ENCODE data around the gene NEDD4L.
"Not testable (repeated sequence)": the region's sequence is repeated elsewhere in the genome, so short reads cannot be mapped to it uniquely, and the experiment has no call there.

Gene NEDD4L

DNA sequence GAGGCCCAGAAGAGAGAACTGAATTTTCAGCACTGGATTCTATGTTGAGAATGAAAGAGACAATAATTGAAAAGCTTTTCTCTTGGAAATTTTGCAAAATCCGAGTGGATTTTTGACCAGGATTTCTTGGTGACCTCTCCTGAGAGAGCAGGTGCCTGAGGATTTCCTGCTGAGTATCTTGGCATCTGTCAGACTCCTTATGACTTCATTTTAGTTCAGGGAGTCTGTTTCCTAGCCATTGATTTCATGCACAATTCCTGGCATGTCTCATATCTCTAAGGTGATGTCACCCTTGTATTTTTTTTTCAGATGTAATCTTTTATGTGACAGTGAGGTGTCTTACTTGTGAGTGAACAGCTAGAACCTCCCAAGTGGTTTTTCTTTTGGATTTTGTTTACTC is 195.9 kb downstream of the NEDD4L start:
- DNase-seq (ENCODE audit: low read depth): no peak

DNA sequence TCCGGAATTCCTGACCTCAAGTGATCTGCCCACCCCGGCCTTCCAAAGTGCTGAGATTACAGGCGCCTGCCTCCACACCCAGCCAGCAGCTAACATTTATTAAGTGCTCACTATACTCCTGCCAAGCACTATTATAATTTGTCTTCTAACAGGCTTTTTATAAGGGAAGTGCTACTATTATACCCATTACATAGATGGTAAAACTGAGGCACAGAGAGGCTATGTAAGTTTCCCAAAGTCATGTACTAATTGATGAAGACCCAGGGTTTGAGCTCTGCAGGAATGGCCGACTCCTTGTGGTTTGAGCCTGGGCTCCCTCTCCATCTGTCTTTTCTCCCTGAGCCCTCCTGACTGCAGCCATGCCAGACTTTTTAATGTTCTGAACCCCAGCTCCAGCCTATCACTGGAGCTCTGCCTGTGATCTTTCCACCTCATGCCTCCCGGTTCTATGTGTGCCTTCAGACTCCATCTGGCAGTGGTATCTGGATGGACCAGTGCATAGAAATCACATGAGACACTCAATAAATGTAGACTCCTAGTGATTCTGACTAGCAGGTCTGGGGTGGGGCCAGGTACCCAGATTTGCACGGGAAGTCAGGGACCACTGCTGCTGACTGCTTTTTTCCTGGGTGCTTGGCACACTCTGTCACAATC is 197.1 kb downstream of the NEDD4L start:
- DNase-seq (ENCODE audit: low read depth): no peak

DNA sequence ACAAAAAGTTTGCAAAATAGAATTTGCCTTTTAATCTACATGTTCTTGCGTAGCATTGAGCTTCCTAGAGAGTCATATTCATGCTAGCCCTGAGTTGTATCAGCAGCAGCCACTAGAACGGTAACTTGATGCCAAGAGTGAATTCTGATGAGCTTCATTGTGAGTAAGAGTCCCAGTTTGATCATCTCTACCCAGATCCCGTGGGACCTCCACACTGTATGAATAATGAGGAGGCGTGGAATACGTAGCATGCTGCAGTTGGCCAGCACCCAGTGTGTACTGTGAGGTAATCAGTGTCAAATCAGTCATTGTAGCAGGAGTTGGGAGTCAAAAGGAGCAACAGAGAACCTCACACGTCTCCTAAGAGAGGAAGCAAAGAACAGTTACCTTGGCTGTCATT is 197.9 kb downstream of the NEDD4L start:
- no peak for DNase-seq (ENCODE audit: low read depth)

DNA sequence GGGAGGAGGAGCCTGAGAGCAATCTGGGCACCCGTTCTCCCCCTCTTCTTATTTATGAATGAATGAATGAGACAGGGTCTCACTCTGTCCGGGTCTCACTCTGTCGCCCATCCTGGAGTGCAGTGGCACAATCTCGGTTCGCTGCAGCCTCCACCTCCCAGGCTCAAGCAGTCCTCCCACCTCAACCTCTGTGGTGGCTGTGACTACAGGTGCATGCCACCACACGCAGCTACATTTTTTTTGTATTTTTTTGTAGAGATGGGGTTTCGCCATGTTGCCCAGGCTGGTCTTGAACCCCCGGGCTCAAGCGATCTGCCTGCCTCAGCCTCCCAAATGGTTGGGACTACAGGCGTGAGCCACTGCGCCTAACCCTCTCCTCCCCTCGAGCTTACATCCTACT is 198.4 kb downstream of the NEDD4L start:
- DNase-seq (ENCODE audit: low read depth): no peak

DNA sequence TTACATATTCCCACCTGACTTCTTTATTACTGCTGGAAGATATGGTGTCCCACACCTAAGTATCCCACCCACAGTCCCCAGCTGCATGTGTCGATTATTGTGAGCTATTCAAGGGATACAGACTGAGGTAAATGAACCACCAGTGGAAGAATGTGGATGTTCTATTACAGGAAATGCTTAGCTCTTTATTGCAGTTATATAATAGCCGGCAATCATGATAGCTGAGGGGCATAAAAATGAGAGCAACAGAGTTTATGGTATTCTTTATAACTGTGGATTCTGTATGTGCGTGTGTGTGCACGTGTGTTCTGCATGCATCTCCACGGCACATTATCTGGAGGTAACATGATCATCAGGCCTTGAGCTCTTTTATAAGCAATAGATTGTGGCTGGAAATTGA is 198.9 kb downstream of the NEDD4L start:
- no peak for DNase-seq (ENCODE audit: low read depth)

DNA sequence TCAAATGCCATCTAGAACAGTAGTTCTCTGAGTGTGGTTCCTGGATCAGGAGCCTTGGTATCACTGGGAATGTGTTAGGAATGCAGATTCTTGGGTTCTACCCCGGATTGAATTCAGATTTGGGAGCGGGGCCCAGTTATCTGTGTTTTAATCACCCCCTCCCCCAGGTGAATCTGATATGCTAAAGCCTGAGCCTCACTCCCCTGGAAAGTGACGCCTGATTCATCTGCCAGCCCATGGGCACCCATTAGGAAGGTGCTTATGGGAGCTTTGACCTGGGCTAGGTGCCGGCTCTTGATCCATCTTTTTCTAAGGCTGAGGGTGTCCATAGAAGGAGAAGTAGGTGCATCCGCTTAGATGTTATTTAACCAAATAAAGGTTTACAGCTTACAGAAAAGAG is 199.4 kb downstream of the NEDD4L start:
- DNase-seq (ENCODE audit: low read depth): no peak

DNA sequence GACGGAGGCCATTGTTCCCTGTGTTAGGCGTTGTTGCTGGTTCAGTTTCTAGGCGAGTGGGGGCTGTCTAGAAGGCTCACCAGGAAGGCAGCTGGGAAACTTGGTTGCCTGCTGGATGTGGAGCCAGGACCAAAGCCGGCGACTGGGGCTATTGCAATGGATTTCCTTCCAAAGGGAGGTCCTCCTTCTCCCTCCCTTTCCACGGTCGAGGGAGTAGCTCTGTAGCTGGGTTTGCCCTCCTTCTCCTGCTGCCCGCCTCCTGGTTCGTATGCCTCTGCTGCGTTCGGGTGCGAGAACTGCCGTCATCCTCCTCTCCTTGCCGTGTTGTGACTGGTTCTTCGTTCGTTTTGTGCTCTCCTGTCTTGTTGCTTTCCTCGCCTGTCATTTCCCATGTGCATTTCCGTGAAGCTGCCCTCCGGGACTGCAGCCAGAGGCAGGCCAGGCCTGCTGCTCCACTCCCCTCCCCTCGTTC is 203.4 kb downstream of the NEDD4L start:
- no peak for DNase-seq (ENCODE audit: low read depth)

DNA sequence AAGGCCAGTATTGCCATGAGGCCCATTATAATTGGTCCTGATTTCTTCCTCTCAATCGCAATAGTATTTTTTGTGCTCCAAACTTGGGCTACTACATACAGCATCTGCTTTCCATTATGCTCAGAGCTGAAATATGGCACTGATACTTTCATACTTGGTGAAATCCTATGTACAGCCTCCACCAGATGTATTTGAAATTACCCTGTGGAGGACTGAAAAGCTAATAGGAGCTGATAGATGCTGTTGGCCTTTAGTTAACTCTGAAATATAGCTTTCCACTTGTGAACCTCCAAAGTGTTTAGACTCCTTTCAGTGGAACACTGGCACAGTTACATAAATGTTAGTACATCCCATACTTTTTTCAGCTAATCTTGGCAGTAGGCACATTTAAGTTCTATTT is 205.7 kb downstream of the NEDD4L start:
- no peak for DNase-seq (ENCODE audit: low read depth)

DNA sequence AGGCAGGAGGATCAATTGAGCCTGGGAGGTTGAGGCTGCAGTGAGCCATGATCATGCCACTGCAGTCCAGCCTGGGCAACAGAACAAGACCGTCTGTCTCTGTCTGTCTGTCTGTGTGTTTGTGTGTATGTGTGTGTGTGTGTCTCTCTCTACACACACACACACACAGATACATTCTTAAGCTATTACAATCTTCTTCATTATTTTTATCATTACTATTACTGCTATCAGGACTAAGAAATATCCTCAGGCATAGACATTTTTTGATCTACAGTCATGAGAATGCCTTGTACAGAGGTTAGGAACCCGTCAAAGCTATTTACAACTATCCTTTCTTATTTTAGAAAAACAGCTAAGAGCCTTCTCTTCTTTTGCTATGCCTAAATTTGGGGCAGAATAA is 207.4 kb downstream of the NEDD4L start:
- no peak for DNase-seq (ENCODE audit: low read depth)

DNA sequence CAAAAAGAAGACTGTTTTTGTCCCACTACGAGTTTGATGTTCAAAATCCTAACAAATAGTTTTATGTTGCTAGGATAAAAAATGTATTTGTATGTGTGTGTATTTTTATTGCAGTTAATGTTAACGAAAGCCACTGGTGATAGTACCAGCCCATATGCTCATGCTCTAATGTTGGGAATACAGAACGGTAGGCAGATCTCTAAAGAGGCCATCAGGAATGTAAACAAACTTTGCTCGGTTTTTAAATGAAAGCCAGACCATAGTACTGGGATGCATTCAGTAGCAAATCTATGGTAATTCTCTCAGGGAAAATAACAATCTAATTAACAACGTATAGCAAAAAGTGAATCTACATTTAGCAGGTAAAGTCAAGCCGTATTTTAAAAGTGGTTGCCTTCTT is 208.1 kb downstream of the NEDD4L start:
- DNase-seq (ENCODE audit: low read depth): no peak

DNA sequence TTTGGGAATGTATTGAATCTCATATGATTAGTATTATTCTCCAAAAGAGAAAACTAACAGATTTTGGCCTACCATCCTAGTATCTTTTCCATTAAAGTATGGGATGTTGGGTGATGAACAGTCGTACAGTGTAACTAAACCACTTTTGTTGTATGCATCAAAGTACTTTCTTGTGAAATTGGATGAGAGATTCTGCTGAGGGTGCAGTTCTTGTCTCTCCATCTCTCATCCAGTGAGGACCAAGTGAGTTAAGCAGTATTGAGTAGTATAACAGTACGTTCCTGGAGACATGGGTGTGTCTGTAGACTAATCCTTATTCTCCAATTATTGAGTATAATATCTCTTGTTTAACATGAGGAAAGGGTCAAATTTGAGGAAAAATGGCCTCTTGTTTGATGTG is 209.3 kb downstream of the NEDD4L start:
- no peak for DNase-seq (ENCODE audit: low read depth)

DNA sequence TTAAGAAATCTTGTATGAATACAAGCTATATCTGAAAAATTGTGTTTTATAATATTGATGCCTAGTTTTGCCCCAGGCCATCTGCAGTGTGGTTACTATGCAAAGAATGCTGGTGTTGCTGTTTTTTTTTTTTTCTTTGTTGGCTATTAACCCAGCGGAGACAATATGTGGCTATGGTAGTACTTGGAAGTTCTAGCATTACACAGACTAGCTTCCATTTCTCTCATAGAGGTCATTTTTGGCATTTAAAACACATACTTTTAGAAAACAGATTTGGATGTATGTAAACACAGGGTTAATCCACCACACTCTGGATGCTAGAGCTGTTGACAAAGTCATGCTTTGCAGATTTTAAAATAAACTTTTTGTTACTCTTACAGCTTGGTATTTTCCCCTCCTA is 209.8 kb downstream of the NEDD4L start:
- DNase-seq (ENCODE audit: low read depth): no peak

DNA sequence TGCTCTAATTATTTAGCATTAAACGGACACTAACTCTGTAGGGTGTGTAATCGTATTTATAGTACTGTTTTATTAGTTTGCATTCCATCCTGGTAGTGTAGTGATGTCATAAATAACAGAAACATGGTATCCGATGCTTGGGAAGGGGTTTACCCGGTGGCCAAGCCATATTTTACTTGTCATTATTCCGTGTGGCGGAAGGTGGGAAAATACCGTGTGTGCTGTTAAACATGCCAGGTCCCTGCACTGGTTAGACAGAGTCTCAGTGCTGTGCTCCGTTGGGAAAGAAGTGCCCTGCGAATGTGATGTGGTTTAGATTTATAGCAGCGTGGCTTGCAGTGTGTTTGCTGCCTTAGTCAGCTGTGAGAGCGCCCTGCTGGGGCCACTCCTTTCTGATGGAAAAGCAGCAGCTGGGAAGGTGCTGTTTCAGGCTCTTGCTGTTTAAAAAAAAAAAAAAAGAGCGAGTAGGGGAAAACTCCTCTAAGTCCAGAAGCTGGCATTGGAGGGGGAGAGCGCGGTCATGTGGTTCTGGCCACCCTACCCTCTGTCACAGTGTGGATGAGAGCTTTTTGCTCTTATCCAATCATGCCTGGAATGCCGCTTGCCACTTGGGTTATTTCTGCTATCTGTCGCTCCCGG is 211.0 kb downstream of the NEDD4L start:
- no peak for DNase-seq (ENCODE audit: low read depth)

DNA sequence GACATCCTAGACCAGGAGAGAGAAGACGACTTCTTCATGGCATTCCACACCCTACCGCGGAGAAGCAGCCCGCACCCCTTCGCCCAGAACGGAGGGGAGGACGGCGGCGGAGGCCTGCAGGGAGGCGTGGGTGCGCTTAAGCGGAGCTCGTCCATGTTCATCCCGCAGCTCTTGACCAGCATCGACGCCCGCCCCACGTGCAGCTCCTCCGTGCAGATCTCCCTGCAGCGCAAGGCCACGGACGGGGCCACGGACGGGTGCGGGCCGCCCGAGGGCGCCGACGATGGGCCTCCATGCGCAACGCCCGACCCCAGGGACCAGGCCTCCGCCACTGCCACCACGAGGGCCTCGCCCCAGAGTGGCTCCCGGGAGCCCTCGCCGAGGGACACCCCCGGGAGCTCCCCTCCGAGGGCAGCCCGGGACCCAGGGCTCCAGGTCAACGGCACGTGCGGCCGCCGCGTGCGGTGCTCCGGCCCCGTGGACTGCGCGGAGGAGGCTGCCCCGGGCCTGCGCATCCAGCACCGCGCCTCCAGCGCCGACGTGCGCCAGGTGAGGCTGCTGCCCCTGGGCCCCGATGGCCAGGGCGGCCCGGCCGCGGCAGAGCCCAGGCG is 211.8 kb downstream of the NEDD4L start:
- DNase-seq (ENCODE audit: low read depth): no peak

DNA sequence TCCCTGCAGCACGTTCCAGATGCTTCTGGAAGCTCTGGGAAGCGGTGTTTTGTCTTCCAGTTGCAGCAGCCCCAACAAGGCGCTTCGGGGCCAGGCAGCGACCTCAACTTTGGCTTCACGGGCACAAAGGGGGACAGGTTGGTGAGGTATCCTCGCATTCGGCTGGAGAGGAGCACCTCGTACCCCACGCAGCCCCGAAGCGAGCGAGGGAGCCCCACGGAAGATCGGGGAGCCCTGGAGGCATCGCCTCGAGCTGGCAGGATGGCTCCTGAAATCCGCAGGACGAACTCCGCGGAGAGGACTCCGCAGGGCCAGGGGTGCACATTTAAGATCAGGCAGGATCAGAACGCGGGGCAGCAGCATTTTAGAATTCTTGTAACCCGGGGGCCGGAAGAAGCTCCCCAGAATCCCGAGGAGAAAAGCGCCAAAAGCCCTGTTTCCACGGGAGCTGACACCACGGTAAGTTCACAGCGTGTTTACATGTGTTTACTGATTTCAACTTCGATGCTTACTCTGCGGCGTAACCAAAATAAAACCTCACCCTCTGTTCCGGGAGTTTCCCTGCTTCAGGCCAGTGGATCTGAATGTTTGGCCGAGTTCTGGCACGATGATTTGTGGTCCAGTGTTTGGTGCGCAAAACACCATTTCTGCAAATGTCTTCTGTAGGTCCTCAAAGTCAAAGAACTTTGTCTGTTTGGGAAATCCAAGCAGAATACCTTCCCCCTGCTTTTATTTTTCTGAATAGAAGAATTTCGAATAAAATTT is 212.5 kb downstream of the NEDD4L start:
- DNase-seq (ENCODE audit: low read depth): no peak

DNA sequence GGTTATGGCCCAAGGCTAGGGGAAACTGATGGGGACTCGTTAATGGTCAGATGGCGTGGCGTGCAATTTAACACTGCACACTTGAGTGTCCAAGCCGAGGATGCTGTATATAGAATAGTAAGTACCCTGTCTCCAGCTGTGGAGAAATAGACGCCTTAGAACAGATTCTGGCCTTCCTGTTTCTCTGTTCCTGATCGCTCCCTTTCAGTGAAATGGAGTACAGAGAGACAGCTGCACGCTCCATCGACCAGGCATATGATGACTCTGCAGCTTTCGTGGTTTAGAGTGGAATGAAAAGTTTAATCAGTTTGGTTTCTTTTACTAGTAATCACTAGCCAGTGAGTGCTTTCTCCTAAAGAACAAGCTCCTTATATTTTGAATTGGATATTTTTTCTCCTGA is 213.4 kb downstream of the NEDD4L start:
- no peak for DNase-seq (ENCODE audit: low read depth)

DNA sequence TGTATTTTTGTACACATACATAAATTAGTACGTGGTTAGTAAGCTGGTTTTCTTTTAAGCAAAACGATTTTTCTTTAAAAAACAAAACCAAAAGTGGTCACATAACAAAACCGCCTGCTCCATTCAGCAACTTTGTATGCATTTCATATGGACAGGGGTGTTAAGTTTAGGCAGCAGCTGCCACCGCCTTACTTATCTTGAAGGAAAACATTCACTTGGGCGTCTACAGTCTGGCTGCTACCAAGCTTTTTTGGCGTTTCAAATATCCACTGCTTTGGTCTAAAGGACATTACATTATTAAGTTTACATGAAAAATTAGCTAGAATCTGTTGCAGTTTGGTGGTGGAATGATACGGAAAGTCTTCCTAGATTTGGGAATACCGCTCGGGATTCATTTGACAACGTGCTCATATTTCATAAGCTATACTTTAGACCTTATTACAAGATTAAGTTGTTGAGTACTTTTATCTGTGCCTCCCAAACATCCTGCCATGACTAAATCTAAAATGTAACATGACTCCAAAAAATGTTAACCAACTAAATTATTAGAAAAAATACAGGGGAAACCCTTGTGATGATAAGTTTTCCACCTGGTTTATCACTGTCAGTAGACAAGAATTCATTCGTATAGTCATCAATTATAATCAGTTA is 214.8 kb downstream of the NEDD4L start:
- no peak for DNase-seq (ENCODE audit: low read depth)

DNA sequence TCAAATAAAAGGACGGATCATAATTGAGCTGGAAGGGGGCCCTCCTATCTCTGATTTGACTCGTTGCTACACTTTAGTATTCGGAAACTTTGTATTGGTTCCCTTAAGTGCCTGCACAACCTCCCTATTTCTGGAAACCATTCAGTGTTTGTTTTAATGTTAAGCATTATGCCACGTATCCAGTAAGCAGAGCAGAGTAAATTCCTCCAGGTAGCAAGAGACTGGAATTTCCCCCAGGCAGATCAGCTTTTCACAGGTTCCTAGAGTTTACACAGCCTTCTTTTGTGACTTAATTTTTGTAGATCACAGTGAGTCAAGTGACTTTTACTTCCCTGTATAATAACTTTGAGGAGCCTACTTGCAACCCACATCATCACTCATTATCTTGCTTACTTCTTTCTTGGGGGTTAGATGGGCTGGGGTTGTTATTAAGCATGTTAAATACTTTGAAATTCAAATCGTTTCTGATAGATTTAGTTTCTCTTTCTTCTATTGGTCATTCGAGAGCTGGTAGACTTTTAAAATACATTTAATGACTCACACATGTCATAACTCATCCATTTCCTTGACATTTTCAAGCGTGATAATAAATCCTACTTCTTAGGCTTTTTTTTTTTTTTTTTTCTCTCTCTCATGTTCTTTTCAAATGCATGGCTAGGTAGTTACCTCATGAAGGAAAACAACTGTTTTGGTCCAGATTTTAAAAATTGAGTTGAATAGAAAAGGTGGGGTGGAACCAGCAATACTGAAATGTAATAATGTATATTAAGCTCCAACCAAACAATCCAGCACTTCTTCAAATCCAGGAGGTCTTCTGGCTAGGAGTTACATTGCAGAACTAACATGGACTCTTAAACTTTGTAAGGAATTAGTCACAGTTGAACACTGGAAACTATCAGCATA is 219.3 kb downstream of the NEDD4L start:
- DNase-seq (ENCODE audit: low read depth): no peak

DNA sequence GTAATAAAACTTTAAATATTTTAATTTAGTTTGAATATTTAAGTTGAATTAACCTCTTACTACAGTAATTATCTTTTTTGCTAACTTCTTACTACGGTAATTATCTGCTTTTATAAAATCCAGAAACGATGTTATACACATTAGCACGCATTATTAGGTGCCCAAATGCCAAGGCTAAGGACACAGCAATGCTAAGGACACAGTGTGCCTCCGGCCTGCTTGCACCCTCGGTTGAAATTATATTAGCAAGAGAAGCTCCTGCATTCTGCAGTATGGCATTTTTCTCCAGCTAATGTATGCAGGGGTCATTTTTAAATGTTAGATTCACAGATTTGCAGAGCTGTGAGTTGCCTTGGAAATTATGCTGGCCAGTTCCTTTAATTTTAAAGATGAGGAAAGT is 220.0 kb downstream of the NEDD4L start:
- DNase-seq (ENCODE audit: low read depth): no peak

DNA sequence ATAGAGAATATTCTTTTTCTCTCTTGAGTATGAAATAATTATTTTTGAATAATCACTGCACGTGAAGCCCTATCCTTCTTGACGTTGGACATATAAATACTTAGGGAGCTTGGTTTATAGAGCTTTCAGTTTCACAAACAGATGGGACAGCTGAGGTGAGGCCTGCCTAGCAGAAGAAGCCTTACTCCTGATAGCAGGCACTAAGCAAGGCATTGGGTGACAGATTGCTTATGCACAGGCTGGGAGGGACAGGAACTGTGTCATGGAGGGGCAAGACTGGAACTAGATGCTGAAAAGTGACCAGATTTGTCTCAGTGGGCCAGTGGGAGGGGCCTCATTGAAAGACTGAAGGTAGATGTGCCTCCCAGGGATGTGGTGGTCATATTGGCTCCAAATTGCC is 220.8 kb downstream of the NEDD4L start:
- no peak for DNase-seq (ENCODE audit: low read depth)

DNA sequence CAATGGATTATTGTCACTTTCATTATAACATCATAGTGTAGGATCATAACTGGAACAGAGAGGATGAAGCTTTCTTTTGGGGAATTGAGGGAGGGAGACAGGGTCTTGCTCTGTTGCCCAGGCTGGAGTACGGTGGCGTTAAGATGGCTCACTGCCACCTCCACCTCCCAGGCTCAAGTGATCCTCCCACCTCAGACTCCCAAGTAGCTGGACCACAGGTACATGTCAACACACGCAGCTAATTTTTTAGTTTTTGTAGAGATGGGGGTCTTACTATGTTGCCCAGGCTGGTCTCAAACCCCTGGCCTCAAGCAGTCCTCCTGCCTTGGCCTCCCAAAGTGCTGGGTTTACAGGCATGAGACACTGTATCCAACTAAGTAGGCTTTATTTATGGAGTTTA is 221.5 kb downstream of the NEDD4L start:
- not testable (repeated sequence) for DNase-seq (ENCODE audit: low read depth)
